ENCODE data around the gene FBXO45. TPM values are rescaled to one million over a fixed set of nuclear protein-coding genes. Genes with fewer than 3 reads are reported as not detected.

Gene FBXO45
- total and polyA plus RNA-seq, 9 of the 15 experiments (the other 6 are each of a cell fraction or from before 2014, with no cell fraction given) = 15.2 to 52.8 (median 37.0) TPM

DNA sequence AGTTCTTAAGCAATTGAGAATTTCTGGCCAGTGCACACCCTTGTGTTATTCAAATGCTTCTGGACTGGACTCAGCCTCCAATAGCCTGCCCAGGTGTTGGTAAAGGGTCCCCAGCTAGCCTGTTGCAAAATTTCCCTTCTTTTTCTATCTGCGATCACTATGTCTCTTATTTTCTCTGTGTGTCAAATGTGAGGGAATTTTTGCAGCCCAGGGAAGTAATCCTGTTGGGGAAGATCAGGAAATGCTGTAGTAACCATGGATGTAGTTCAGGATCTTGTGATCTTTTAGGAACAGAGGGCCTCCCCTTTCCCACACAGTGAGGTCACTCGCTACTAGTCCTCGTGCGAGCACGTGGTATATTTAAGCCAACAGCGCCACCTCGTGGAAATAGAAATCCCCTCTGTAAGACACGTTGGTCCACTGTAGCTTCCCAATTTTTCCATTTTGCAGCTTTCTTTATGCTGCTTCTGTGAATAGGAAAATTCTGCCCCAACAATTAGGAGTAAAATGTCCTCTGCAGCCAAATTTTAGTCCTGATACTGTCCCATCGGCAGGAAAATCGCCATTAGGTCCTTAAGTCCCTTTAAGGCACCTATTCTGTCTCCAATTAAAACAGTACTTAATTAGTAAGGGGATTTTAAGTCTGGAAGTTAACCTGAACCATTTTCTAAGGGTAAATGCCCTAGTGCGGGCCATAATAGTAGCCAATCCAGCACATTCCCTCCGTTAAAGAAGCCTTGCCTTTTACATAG lies 49.3 kb upstream of the FBXO45 start (continued):
- TF ChIP-seq, protein P1, sequence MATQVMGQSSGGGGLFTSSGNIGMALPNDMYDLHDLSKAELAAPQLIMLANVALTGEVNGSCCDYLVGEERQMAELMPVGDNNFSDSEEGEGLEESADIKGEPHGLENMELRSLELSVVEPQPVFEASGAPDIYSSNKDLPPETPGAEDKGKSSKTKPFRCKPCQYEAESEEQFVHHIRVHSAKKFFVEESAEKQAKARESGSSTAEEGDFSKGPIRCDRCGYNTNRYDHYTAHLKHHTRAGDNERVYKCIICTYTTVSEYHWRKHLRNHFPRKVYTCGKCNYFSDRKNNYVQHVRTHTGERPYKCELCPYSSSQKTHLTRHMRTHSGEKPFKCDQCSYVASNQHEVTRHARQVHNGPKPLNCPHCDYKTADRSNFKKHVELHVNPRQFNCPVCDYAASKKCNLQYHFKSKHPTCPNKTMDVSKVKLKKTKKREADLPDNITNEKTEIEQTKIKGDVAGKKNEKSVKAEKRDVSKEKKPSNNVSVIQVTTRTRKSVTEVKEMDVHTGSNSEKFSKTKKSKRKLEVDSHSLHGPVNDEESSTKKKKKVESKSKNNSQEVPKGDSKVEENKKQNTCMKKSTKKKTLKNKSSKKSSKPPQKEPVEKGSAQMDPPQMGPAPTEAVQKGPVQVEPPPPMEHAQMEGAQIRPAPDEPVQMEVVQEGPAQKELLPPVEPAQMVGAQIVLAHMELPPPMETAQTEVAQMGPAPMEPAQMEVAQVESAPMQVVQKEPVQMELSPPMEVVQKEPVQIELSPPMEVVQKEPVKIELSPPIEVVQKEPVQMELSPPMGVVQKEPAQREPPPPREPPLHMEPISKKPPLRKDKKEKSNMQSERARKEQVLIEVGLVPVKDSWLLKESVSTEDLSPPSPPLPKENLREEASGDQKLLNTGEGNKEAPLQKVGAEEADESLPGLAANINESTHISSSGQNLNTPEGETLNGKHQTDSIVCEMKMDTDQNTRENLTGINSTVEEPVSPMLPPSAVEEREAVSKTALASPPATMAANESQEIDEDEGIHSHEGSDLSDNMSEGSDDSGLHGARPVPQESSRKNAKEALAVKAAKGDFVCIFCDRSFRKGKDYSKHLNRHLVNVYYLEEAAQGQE (IDR thresholded peaks at IDR 0.05; ENCODE audit: borderline replicate concordance) = peak; percentile 83; the same call in 1 of the 2 replicates
- TF ChIP-seq, protein P1 (CRISPR knock-in tag; IDR thresholded peaks at IDR 0.05; ENCODE audit: low read depth) = no peak
- TF ChIP-seq STAG1 (CRISPR knock-in tag; IDR thresholded peaks at IDR 0.05; ENCODE audit: borderline replicate concordance) = peak; percentile 91; the same call in 1 of the 2 replicates
